ENCODE results near the gene CLC. TPM values are rescaled to one million over a fixed set of nuclear protein-coding genes. Genes with fewer than 3 reads are reported as not detected.

CLC gene
- total RNA-seq, 4 donors from 2014 or later = not detected

GRCh38 chr19:39752795-39753194, 15.0 kb upstream of the CLC start:
- no peaks in the 10 kb centered on the region for H3K9me3 ChIP-seq
- no peak for ATAC-seq
- no peaks in the 10 kb centered on the region for H3K4me1 ChIP-seq
- peaks cover 45% of the 10 kb centered on the region for H3K27me3 ChIP-seq
- TF ChIP-seq EP300 (IDR thresholded peaks at IDR 0.05) (no peak), POLR2A (IDR thresholded peaks at IDR 0.05) (no peak), CTCF (IDR thresholded peaks at IDR 0.05) (no peak), POLR2AphosphoS5 (IDR thresholded peaks at IDR 0.05) (no peak)
- no peak overlapping the region for H3K27ac ChIP-seq
- H3K4me3 ChIP-seq = no peak overlapping the region
- no peaks in the 10 kb centered on the region for H3K36me3 ChIP-seq

- H3K4me1 ChIP-seq = no peaks in the 10 kb centered on the region
- no peaks in the 10 kb centered on the region for H3K36me3 ChIP-seq
- H3K9me3 ChIP-seq = no peaks in the 10 kb centered on the region
- no peak overlapping the region for H3K4me3 ChIP-seq
- no peak overlapping the region for H3K27ac ChIP-seq
- no peak for TF ChIP-seq EP300 (IDR thresholded peaks at IDR 0.05)
- TF ChIP-seq POLR2A (IDR thresholded peaks at IDR 0.05) = no peak
- TF ChIP-seq POLR2AphosphoS5 (IDR thresholded peaks at IDR 0.05) = no peak
- TF ChIP-seq CTCF (IDR thresholded peaks at IDR 0.05) = no peak
- ATAC-seq = no peak
- peaks cover 41% of the 10 kb centered on the region for H3K27me3 ChIP-seq
These were observed 14.6 kb upstream of the CLC start for GRCh38 chr19:39752390-39752789.

GRCh38 chr19:39749981-39750380, 12.2 kb upstream of the CLC start:
- WGBS, 2 donors (ENCODE audit: low coverage in 1 of 2) = 64 to 76% methylated on average over 5 of the region's 5 CpGs
- Histone ChIP-seq H3K4me1 (no peaks in the 10 kb centered on the region), H3K27me3 (peaks cover 37% of the 10 kb centered on the region), H3K9me3 (no peaks in the 10 kb centered on the region), H3K4me3 (no peak overlapping the region), H3K36me3 (no peaks in the 10 kb centered on the region), H3K27ac (no peak overlapping the region)
- TF ChIP-seq CTCF (IDR thresholded peaks at IDR 0.05) = no peak
- TF ChIP-seq POLR2AphosphoS5 (IDR thresholded peaks at IDR 0.05) = no peak
- no peak for TF ChIP-seq POLR2A (IDR thresholded peaks at IDR 0.05)
- no peak for TF ChIP-seq EP300 (IDR thresholded peaks at IDR 0.05)
- ATAC-seq = no peak

GRCh38 chr19:39746836-39747529, 9.2 kb upstream of the CLC start:
- Histone ChIP-seq H3K4me3 (no peak overlapping the region), H3K27ac (no peak overlapping the region), H3K4me1 (no peaks in the 10 kb centered on the region), H3K36me3 (no peaks in the 10 kb centered on the region), H3K9me3 (no peaks in the 10 kb centered on the region), H3K27me3 (peaks cover 35% of the 10 kb centered on the region)
- ATAC-seq = no peak
- TF ChIP-seq POLR2A (IDR thresholded peaks at IDR 0.05) (no peak), CTCF (IDR thresholded peaks at IDR 0.05) (no peak), EP300 (IDR thresholded peaks at IDR 0.05) (no peak), POLR2AphosphoS5 (IDR thresholded peaks at IDR 0.05) (no peak)
- WGBS, 2 donors (ENCODE audit: low coverage in 1 of 2) = 57 to 72% methylated on average over 1 to 4 of the region's 4 CpGs

- ATAC-seq = no peak
- peaks cover 21% of the 10 kb centered on the region for H3K27me3 ChIP-seq
- H3K9me3 ChIP-seq = no peaks in the 10 kb centered on the region
- no peak overlapping the region for H3K27ac ChIP-seq
- no peaks in the 10 kb centered on the region for H3K4me1 ChIP-seq
- TF ChIP-seq POLR2AphosphoS5 (IDR thresholded peaks at IDR 0.05) (no peak), CTCF (IDR thresholded peaks at IDR 0.05) (no peak), POLR2A (IDR thresholded peaks at IDR 0.05) (no peak), EP300 (IDR thresholded peaks at IDR 0.05) (no peak)
- no peaks in the 10 kb centered on the region for H3K36me3 ChIP-seq
- H3K4me3 ChIP-seq = no peak overlapping the region
- 49 to 73% methylated on average over 1 to 3 of the region's 3 CpGs for WGBS, 2 donors (ENCODE audit: low coverage in 1 of 2)
These were observed 7.8 kb upstream of the CLC start for GRCh38 chr19:39745643-39746042.

Data from gastroesophageal sphincter (tissue), 4 donors.